ENCODE data around the gene HMX3.

HMX3 gene

GRCh38 chr10:123149568-123150270, 13.9 kb downstream of the HMX3 start:
- peaks cover 89% of the 10 kb centered on the region for H3K27me3 ChIP-seq (ENCODE audit: control insufficient read depth, insufficient read depth, low read length)
- H3K4me3 ChIP-seq (ENCODE audit: low read depth, low read length), result peak overlapping the region; percentile 63

GRCh38 chr10:123150271-123150985, 14.7 kb downstream of the HMX3 start:
- Histone ChIP-seq H3K4me3 (ENCODE audit: low read depth, low read length) (peak overlapping the region; percentile 63), H3K4me1 (ENCODE audit: control insufficient read depth, insufficient read depth, low read length) (peaks cover 44% of the 10 kb centered on the region), H3K27me3 (ENCODE audit: control insufficient read depth, insufficient read depth, low read length) (peaks cover 82% of the 10 kb centered on the region), H3K27ac (ENCODE audit: low read depth, low read length) (peak overlapping the region; percentile 48), H3K36me3 (ENCODE audit: control insufficient read depth, insufficient read depth, low read length) (peaks cover 5% of the 10 kb centered on the region), H3K9ac (ENCODE audit: low read depth, low read length) (0 out of 2 replicates have a peak overlapping the region, but pooled peaks have one; percentile 43), H3K9me3 (ENCODE audit: control insufficient read depth, insufficient read depth, low read length) (no peaks in the 10 kb centered on the region)

More at GRCh38 chr10:123149568-123150270, 13.9 kb downstream of the HMX3 start:
- Histone ChIP-seq H3K4me1 (ENCODE audit: control insufficient read depth, insufficient read depth, low read length) (peaks cover 46% of the 10 kb centered on the region), H3K9ac (ENCODE audit: low read depth, low read length) (no peak overlapping the region), H3K9me3 (ENCODE audit: control insufficient read depth, insufficient read depth, low read length) (no peaks in the 10 kb centered on the region), H3K36me3 (ENCODE audit: control insufficient read depth, insufficient read depth, low read length) (no peaks in the 10 kb centered on the region), H3K27ac (ENCODE audit: low read depth, low read length) (no peak overlapping the region)

- Histone ChIP-seq H3K9ac (ENCODE audit: low read depth, low read length) (peak overlapping the region; percentile 43; the same call in 1 of the 2 replicates), H3K9me3 (ENCODE audit: control insufficient read depth, insufficient read depth, low read length) (no peaks in the 10 kb centered on the region), H3K4me3 (ENCODE audit: low read depth, low read length) (peak overlapping the region; percentile 63), H3K4me1 (ENCODE audit: control insufficient read depth, insufficient read depth, low read length) (peaks cover 49% of the 10 kb centered on the region), H3K36me3 (ENCODE audit: control insufficient read depth, insufficient read depth, low read length) (peaks cover 12% of the 10 kb centered on the region), H3K27me3 (ENCODE audit: control insufficient read depth, insufficient read depth, low read length) (peaks cover 74% of the 10 kb centered on the region), H3K27ac (ENCODE audit: low read depth, low read length) (peak overlapping the region; percentile 48)
These were observed 15.4 kb downstream of the HMX3 start for GRCh38 chr10:123150986-123151736.

GRCh38 chr10:123151737-123152135, 16.0 kb downstream of the HMX3 start:
- Histone ChIP-seq H3K27ac (ENCODE audit: low read depth, low read length) (no peak overlapping the region), H3K9ac (ENCODE audit: low read depth, low read length) (no peak overlapping the region), H3K4me1 (ENCODE audit: control insufficient read depth, insufficient read depth, low read length) (peaks cover 47% of the 10 kb centered on the region), H3K27me3 (ENCODE audit: control insufficient read depth, insufficient read depth, low read length) (peaks cover 68% of the 10 kb centered on the region), H3K36me3 (ENCODE audit: control insufficient read depth, insufficient read depth, low read length) (peaks cover 18% of the 10 kb centered on the region), H3K4me3 (ENCODE audit: low read depth, low read length) (peak overlapping the region; percentile 63), H3K9me3 (ENCODE audit: control insufficient read depth, insufficient read depth, low read length) (no peaks in the 10 kb centered on the region)

- H3K9me3 ChIP-seq (ENCODE audit: control insufficient read depth, insufficient read depth, low read length), result no peaks in the 10 kb centered on the region
- no peak overlapping the region for H3K4me3 ChIP-seq (ENCODE audit: low read depth, low read length)
- no peak overlapping the region for H3K27ac ChIP-seq (ENCODE audit: low read depth, low read length)
- H3K27me3 ChIP-seq (ENCODE audit: control insufficient read depth, insufficient read depth, low read length), result peaks cover 50% of the 10 kb centered on the region
- H3K4me1 ChIP-seq (ENCODE audit: control insufficient read depth, insufficient read depth, low read length), result peaks cover 46% of the 10 kb centered on the region
- H3K9ac ChIP-seq (ENCODE audit: low read depth, low read length), result no peak overlapping the region
- H3K36me3 ChIP-seq (ENCODE audit: control insufficient read depth, insufficient read depth, low read length), result peaks cover 36% of the 10 kb centered on the region
These were observed 17.8 kb downstream of the HMX3 start for GRCh38 chr10:123153486-123154091.

- peaks cover 41% of the 10 kb centered on the region for H3K4me1 ChIP-seq (ENCODE audit: control insufficient read depth, insufficient read depth, low read length)
These were observed 18.4 kb downstream of the HMX3 start, which contains the start of gene BUB3 for GRCh38 chr10:123154092-123154710. Gene BUB3, plus strand, starts transcription at chr10:123154402. Its CDS starts 516 bp downstream, at chr10:123154918.

GRCh38 chr10:123154711-123155505, 19.1 kb downstream of the HMX3 start:
- H3K27ac ChIP-seq (ENCODE audit: low read depth, low read length), result peak overlapping the region; percentile 91
- H3K4me1 ChIP-seq (ENCODE audit: control insufficient read depth, insufficient read depth, low read length), result peaks cover 44% of the 10 kb centered on the region
- H3K27me3 ChIP-seq (ENCODE audit: control insufficient read depth, insufficient read depth, low read length), result peaks cover 37% of the 10 kb centered on the region
- peak overlapping the region; percentile 90 for H3K9ac ChIP-seq (ENCODE audit: low read depth, low read length)
- no peaks in the 10 kb centered on the region for H3K9me3 ChIP-seq (ENCODE audit: control insufficient read depth, insufficient read depth, low read length)
- H3K4me3 ChIP-seq (ENCODE audit: low read depth, low read length), result peak overlapping the region; percentile 84
- peaks cover 49% of the 10 kb centered on the region for H3K36me3 ChIP-seq (ENCODE audit: control insufficient read depth, insufficient read depth, low read length)

More at GRCh38 chr10:123154092-123154710, 18.4 kb downstream of the HMX3 start, which contains the start of gene BUB3:
- H3K9me3 ChIP-seq (ENCODE audit: control insufficient read depth, insufficient read depth, low read length), result no peaks in the 10 kb centered on the region
- H3K4me3 ChIP-seq (ENCODE audit: low read depth, low read length), result peak within 1 kb of the TSS; percentile 84
- H3K9ac ChIP-seq (ENCODE audit: low read depth, low read length), result peak within 1 kb of the TSS; percentile 90
- peaks cover 44% of the 10 kb centered on the region for H3K27me3 ChIP-seq (ENCODE audit: control insufficient read depth, insufficient read depth, low read length)
- H3K27ac ChIP-seq (ENCODE audit: low read depth, low read length), result peak within 1 kb of the TSS; percentile 91
- H3K36me3 ChIP-seq (ENCODE audit: control insufficient read depth, insufficient read depth, low read length), result peaks cover 42% of the 10 kb centered on the region

- peaks cover 37% of the 10 kb centered on the region for H3K4me1 ChIP-seq (ENCODE audit: control insufficient read depth, insufficient read depth, low read length)
- no peak overlapping the region for H3K27ac ChIP-seq (ENCODE audit: low read depth, low read length)
- H3K36me3 ChIP-seq (ENCODE audit: control insufficient read depth, insufficient read depth, low read length), result peaks cover 61% of the 10 kb centered on the region
- H3K27me3 ChIP-seq (ENCODE audit: control insufficient read depth, insufficient read depth, low read length), result peaks cover 25% of the 10 kb centered on the region
- no peaks in the 10 kb centered on the region for H3K9me3 ChIP-seq (ENCODE audit: control insufficient read depth, insufficient read depth, low read length)
- H3K4me3 ChIP-seq (ENCODE audit: low read depth, low read length), result no peak overlapping the region
- H3K9ac ChIP-seq (ENCODE audit: low read depth, low read length), result no peak overlapping the region
These were observed 20.3 kb downstream of the HMX3 start for GRCh38 chr10:123156078-123156477.

GRCh38 chr10:123157210-123157609, 21.4 kb downstream of the HMX3 start:
- no peak overlapping the region for H3K4me3 ChIP-seq (ENCODE audit: low read depth, low read length)
- H3K9ac ChIP-seq (ENCODE audit: low read depth, low read length), result no peak overlapping the region
- H3K36me3 ChIP-seq (ENCODE audit: control insufficient read depth, insufficient read depth, low read length), result peaks cover 72% of the 10 kb centered on the region
- peaks cover 28% of the 10 kb centered on the region for H3K4me1 ChIP-seq (ENCODE audit: control insufficient read depth, insufficient read depth, low read length)
- peaks cover 14% of the 10 kb centered on the region for H3K27me3 ChIP-seq (ENCODE audit: control insufficient read depth, insufficient read depth, low read length)
- H3K9me3 ChIP-seq (ENCODE audit: control insufficient read depth, insufficient read depth, low read length), result no peaks in the 10 kb centered on the region
- H3K27ac ChIP-seq (ENCODE audit: low read depth, low read length), result no peak overlapping the region

Measured in HUES48 (cell line).